ENCODE measurements around the gene ATAD3C.
A peak's percentile ranks its signal among the peaks of the same experiment; 100 is the strongest.
"Not testable (repeated sequence)": the region's sequence is repeated elsewhere in the genome, so short reads cannot be mapped to it uniquely, and the experiment has no call there.

ATAD3C gene

DNA sequence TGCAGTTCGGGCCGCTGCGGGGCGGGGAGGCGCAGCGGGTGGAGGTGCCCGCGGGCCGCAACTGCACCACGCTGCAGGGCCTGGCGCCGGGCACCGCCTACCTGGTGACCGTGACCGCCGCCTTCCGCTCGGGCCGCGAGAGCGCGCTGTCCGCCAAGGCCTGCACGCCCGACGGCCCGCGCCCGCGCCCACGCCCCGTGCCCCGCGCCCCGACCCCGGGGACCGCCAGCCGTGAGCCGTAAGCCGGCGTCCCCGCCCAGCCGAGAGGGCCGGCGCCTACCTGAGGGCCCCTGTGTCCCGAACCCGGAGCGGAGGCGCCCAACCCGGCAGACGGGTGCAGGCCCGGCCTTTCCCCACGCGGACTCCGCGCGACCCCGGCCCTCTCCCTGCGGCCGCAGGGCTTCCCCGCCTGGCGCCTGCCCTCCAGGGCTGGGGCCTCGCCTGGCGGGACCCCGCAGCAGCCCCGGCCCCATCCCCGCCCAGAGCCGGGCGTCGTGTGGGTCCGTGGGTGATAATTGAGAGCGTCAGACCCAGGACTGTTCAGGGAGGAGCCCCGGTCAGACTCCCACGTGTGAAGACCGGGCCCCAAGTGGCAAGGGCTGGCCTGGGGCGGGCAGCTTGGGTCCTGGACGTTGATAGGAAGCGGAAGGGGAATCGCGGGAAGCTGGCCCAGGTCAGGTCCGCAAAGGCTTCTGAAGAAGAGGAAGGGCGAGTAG, 9.8 kb upstream of the ATAD3C start:
- Mint-ChIP-seq H3K27me3 (ENCODE audit: low read depth) (peaks cover 8% of the 10 kb centered on the region), H3K36me3 (ENCODE audit: low read depth) (no peaks in the 10 kb centered on the region), H3K4me3 (no peak overlapping the region), H3K9me3 (no peaks in the 10 kb centered on the region), H3K4me1 (ENCODE audit: low read depth) (peaks cover 3% of the 10 kb centered on the region), H3K27ac (no peak overlapping the region)
- DNase-seq (ENCODE audit: low spot score): no peak

DNA sequence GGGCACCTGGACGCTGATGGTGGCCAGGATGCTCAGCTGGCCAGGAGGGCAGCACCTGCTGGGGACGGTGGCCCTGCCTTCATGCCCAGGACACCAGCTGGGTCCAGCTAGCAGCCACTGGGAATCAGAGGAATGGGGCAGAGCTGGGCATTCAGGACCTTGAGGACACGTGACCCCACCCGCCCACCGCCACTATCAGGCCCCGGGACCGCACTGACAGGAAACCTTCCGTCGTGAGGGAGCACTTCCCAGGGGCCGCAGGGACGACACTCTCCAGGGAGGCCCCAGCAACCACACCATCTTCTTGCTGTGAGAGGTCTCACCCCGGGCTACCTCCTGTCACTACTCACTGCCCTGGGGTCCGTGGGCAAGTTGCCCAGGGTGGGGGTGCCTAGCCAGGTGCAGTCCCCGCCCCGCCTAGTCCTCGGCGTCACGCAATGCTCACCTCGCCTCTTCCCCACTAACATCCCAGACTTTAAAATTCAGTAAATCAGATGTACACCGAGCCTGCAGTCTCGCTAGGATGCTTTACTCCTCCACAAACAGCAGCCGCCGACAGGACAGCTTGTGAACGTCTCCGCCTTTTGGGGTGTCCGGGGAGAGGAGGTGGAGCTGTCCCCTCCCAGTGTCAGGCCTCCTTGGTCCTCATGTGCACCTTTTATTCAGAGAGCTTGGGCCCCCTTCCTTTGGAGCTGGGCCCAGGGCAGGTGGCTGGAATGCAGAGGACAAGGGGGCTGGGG, 9.1 kb upstream of the ATAD3C start:
- H3K9me3 Mint-ChIP-seq: no peaks in the 10 kb centered on the region
- peaks cover 3% of the 10 kb centered on the region for H3K4me1 Mint-ChIP-seq (ENCODE audit: low read depth)
- no peak for DNase-seq (ENCODE audit: low spot score)
- H3K27ac Mint-ChIP-seq: no peak overlapping the region
- peaks cover 4% of the 10 kb centered on the region for H3K27me3 Mint-ChIP-seq (ENCODE audit: low read depth)
- H3K36me3 Mint-ChIP-seq (ENCODE audit: low read depth): no peaks in the 10 kb centered on the region
- no peak overlapping the region for H3K4me3 Mint-ChIP-seq

DNA sequence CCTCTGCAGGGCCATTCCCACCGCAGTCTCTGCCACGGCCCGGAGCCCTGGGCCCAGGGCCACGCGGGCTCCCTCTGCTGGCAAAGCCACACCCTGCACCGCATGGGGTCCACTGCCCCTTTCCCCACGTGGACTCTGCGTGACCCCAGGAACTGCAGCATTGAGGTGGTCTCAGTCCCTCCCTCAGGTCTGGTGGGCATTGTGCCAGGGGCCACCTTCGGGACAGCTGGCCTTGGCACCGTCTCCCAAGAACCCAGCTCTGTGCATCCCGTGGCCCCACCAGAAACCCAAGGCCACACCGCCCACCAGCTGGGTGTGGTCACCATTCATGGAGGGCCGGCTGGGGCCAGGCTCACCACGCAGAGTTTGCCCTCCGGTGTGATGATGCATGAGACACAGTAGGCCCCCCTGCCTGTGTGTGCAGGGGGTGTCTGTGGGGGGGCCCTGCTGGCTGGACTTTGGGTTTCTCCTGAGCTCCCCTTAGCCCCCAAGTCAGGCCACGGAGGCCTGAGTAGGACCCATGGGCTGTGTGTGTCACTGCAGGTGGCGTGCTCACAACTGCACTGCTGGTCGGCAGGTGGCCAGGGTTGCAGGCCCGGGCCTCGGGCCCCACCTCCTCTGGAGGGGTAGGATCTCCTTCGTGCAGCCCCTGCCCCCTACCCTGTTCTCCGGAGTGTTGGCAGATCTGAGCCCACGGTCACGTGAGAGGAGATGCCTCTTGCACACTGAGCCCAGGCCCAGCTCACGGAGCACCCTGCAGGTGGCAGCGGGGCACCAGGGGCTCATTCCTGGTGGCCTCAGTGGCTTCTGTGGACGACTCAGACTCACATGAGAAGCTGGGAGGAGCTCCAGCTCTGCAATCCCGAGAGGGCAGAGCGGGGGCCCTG, 8.2 kb upstream of the ATAD3C start:
- H3K27me3 Mint-ChIP-seq (ENCODE audit: low read depth): peaks cover 3% of the 10 kb centered on the region
- H3K36me3 Mint-ChIP-seq (ENCODE audit: low read depth): no peaks in the 10 kb centered on the region
- DNase-seq (ENCODE audit: low spot score): peak; percentile 37
- no peaks in the 10 kb centered on the region for H3K9me3 Mint-ChIP-seq
- no peak overlapping the region for H3K27ac Mint-ChIP-seq
- H3K4me3 Mint-ChIP-seq: no peak overlapping the region
- peaks cover 3% of the 10 kb centered on the region for H3K4me1 Mint-ChIP-seq (ENCODE audit: low read depth)

DNA sequence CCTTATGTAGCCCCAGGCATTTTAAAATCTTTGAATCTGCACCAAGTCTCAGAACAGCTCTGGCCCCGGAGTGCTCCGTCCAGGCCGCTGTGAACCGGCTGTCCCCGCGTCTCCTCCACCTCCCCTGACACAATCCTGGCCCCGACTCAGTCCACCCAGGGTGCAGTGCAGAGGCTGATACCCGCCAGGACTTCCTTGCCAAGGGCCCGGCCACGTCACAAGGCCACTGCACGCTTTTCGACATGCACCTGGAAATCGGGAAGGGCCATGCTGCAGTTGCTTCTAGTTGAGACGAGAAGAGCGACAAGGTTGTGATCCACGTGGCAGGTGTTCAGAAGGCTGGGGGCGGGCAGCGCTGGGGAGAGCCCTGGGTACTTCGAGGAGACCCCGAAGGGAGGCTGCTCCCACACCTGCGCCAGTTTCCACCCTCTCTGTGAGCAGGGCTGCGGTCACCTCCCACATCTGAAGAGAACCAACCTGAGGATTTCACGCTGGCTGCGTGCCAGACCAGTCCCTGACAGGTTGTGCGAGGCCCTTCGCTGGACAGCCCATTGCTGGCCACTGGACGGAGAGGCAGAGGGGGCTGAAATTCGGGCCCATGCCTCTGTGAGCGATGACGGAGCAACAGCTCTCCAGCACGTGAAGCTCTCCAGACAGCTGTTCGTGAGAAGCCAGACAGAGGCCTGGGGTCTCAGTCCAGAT, 7.3 kb upstream of the ATAD3C start:
- no peaks in the 10 kb centered on the region for H3K36me3 Mint-ChIP-seq (ENCODE audit: low read depth)
- no peak overlapping the region for H3K4me3 Mint-ChIP-seq
- H3K27me3 Mint-ChIP-seq (ENCODE audit: low read depth): no peaks in the 10 kb centered on the region

DNA sequence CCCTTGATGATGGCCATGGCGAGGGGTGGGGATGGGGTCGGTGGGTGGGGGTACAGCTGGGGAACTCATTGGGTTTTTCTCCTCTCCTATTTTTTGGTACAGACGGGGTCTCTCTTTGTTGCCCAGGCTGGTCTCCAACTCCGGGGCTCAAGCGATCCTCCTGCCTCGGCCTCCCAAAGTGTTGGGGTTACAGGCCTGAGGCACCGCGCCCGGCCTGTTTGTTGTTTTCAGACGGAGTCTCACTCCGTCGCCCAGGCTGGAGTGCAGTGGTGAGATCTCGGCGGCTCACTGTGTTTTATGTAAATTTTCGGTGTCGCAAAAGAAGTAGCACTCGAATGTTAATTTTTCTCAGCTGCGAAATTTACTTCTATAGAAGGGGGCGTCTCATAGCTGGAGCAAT, 2.9 kb upstream of the ATAD3C start:
- H3K27ac Mint-ChIP-seq; H3K9me3 Mint-ChIP-seq; H3K27me3 Mint-ChIP-seq (ENCODE audit: low read depth); DNase-seq (ENCODE audit: low spot score); H3K4me1 Mint-ChIP-seq (ENCODE audit: low read depth); H3K36me3 Mint-ChIP-seq (ENCODE audit: low read depth); H3K4me3 Mint-ChIP-seq: not testable (repeated sequence)

More for the DNA sequence above, 7.3 kb upstream of the ATAD3C start:
- H3K4me1 Mint-ChIP-seq (ENCODE audit: low read depth): peaks cover 3% of the 10 kb centered on the region
- H3K9me3 Mint-ChIP-seq: no peaks in the 10 kb centered on the region
- no peak overlapping the region for H3K27ac Mint-ChIP-seq
- DNase-seq (ENCODE audit: low spot score): no peak

DNA sequence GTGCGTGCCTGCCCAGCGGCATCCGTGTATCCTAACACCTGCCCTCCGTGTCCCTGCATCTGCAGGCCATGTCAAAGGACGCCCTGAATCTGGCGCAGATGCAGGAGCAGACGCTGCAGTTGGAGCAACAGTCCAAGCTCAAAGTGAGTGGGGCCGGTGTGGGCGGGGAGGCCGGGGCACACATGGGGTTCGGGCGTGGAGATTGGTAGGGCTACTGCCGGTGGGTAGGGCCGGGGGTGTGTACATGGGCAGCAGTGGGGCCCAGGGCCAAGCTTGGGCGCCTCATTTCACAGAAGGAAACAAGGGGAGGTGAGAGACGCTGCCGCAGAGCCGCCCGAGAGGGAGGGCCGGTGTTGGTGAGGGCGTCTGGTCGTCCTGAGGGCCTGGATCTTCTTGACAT, 1.1 kb downstream of the ATAD3C start:
- H3K27me3 Mint-ChIP-seq (ENCODE audit: low read depth); H3K9me3 Mint-ChIP-seq; H3K27ac Mint-ChIP-seq; H3K36me3 Mint-ChIP-seq (ENCODE audit: low read depth); H3K4me3 Mint-ChIP-seq; H3K4me1 Mint-ChIP-seq (ENCODE audit: low read depth); DNase-seq (ENCODE audit: low spot score): not testable (repeated sequence)

DNA sequence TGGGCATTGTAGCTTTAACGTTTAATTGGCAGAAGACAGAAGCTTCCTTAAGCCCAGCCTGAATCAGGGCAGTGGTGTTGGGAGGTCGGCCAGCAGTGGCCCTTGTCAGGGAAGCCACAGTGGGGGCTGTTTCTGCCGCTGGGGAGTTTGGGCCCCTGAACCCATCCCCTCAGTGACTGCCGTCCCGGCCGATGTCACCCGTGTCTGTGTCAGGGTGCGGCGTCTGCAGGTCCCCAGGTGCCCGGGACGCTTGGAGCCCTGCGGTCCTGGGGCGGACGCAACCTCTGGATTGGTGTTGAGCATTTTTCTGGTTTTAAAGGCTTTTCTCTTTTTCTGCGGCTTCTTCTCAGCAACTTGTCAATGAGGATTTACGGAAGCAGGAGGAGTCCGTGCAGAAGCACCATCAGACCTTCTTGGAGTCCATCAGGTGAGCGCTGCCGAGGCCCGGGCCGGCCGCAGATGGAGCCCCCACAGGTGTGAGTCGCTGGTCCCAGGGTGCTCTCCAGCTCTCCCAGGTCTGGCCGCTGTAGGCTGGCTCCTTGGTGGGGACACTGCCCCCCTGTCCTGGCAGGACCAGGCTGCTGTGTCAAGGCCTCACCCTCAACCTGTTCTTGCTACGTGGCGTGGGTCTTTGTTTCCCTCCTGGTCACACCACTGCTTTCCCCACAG, 2.3 kb downstream of the ATAD3C start:
- no peaks in the 10 kb centered on the region for H3K27me3 Mint-ChIP-seq (ENCODE audit: low read depth)
- H3K27ac Mint-ChIP-seq: no peak overlapping the region
- no peaks in the 10 kb centered on the region for H3K36me3 Mint-ChIP-seq (ENCODE audit: low read depth)
- H3K4me1 Mint-ChIP-seq (ENCODE audit: low read depth): no peaks in the 10 kb centered on the region
- no peak for DNase-seq (ENCODE audit: low spot score)
- H3K4me3 Mint-ChIP-seq: no peak overlapping the region
- H3K9me3 Mint-ChIP-seq: no peaks in the 10 kb centered on the region

DNA sequence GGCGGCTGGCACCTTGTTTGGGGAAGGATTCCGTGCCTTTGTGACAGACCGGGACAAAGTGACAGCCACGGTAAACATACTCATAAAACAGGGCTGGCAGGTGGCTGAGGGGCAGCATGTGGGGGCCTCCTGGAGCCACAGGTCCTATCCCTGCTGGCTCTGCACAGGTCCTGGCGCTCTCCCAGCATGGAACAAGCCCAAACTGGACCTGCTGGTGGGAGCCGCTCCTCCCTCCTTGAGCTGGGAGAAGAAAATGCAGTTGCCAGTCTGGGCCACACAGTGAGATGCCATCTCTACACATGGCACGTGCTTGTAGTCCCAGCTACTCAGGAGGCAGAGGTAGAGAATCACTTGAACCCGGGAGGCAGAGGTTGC, 2.9 kb downstream of the ATAD3C start:
- H3K4me3 Mint-ChIP-seq; H3K9me3 Mint-ChIP-seq; H3K4me1 Mint-ChIP-seq (ENCODE audit: low read depth); H3K27me3 Mint-ChIP-seq (ENCODE audit: low read depth); H3K36me3 Mint-ChIP-seq (ENCODE audit: low read depth); H3K27ac Mint-ChIP-seq; DNase-seq (ENCODE audit: low spot score): not testable (repeated sequence)

DNA sequence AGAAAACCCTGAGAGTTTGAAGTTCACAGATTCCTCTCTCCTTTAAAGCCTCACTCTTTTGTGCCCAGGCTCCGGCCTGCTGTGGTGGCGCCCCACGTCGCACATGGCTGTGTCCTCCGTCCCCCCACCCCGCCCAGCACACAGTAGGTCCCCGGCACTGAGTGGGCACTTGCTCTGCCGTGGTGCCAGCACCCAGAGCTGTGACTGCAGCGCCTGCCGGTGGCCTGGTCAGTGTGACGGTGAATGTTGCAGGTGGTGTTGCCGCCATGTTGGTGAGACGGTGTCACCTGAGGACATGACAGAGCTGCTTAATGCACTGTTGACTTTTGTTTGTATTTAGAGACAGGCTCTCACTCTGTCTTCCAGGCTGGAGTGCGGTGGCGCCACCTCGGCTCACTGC, 3.4 kb downstream of the ATAD3C start:
- no peaks in the 10 kb centered on the region for H3K9me3 Mint-ChIP-seq
- no peak for DNase-seq (ENCODE audit: low spot score)
- no peaks in the 10 kb centered on the region for H3K27me3 Mint-ChIP-seq (ENCODE audit: low read depth)
- no peaks in the 10 kb centered on the region for H3K36me3 Mint-ChIP-seq (ENCODE audit: low read depth)
- no peak overlapping the region for H3K4me3 Mint-ChIP-seq
- no peak overlapping the region for H3K27ac Mint-ChIP-seq
- no peaks in the 10 kb centered on the region for H3K4me1 Mint-ChIP-seq (ENCODE audit: low read depth)

DNA sequence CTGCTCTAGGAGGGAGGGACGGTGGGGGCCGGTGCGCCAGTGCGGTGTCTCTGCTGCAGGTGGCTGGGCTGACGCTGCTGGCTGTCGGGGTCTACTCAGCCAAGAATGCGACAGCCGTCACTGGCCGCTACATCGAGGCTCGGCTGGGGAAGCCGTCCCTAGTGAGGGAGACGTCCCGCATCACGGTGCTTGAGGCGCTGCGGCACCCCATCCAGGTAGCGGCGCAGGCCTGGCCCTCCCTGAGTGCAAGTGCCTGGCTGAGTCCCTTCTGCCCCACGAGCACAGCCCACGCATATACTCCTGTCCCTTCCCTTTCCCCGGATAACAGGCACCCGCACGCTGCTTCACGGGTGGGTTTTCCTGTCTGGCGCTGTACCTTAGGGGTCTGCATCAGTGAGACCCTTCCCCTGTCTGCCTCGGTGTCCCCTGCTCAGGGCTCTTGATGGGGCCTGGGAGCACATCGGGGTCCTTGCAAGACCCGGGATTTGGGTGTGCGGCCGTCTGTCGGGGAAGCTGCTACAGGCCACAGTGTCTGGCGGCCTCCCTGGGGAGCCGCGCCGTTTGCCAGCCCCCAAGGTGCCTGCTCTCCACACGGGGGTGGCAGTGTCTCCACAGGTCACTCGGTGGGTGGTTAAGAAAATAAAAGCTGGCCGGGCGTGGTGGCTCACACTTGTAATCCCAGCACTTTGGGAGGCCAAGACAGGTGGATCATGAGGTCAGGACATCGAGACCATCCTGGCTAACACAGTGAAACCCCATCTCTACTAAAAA, 5.0 kb downstream of the ATAD3C start:
- not testable (repeated sequence) for H3K27me3 Mint-ChIP-seq (ENCODE audit: low read depth); H3K27ac Mint-ChIP-seq; H3K36me3 Mint-ChIP-seq (ENCODE audit: low read depth); H3K9me3 Mint-ChIP-seq; DNase-seq (ENCODE audit: low spot score); H3K4me1 Mint-ChIP-seq (ENCODE audit: low read depth); H3K4me3 Mint-ChIP-seq

DNA sequence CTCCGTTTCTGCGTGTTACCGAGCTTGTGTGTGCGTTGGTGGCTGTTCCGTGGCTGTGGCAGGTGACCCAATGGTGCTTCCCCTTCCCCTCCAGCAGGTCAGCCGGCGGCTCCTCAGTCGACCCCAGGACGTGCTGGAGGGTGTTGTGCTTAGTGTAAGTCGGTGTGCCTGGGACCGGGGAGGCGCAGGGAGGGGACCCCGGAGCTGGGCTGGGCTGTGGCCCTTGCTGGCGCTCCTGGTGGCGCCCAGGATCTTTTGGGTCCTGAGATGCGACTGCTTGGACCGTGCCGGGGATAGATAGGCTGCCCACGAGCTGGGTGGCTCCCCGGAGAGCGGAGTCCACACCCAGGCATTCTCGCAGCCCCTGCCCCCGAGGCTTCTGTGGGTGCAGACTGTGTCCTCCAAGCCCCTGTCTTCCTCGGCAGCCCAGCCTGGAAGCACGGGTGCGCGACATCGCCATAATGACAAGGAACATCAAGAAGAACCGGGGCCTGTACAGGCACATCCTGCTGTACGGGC, 5.9 kb downstream of the ATAD3C start:
- no peak overlapping the region for H3K4me3 Mint-ChIP-seq
- no peaks in the 10 kb centered on the region for H3K27me3 Mint-ChIP-seq (ENCODE audit: low read depth)
- no peaks in the 10 kb centered on the region for H3K36me3 Mint-ChIP-seq (ENCODE audit: low read depth)
- H3K4me1 Mint-ChIP-seq (ENCODE audit: low read depth): no peaks in the 10 kb centered on the region
- no peak for DNase-seq (ENCODE audit: low spot score)
- H3K27ac Mint-ChIP-seq: no peak overlapping the region
- no peaks in the 10 kb centered on the region for H3K9me3 Mint-ChIP-seq

DNA sequence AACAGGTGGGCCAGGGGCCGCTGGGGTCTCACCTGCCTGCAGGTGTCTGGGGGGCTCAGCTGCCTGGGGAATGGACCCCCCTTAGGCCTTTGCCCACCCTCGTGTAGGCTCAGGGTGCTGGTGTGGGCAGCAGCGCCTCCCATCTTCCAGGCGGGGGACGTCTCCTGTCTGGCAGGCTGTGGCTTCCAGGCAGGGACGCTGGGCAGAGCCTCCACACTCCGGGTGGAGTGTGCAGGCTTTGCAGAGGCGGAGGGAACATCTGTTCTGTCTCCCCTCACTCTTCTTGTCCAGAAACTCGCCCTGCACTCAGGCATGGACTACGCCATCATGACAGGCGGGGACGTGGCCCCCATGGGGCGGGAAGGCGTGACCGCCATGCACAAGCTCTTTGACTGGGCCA, 6.4 kb downstream of the ATAD3C start:
- H3K27me3 Mint-ChIP-seq (ENCODE audit: low read depth); H3K4me1 Mint-ChIP-seq (ENCODE audit: low read depth); H3K4me3 Mint-ChIP-seq; H3K27ac Mint-ChIP-seq; H3K36me3 Mint-ChIP-seq (ENCODE audit: low read depth); H3K9me3 Mint-ChIP-seq; DNase-seq (ENCODE audit: low spot score): not testable (repeated sequence)
